Measurements from ENCODE around the gene EXOC6.
"Not testable (repeated sequence)": the region's sequence is repeated elsewhere in the genome, so short reads cannot be mapped to it uniquely, and the experiment has no call there.

The EXOC6 gene

GRCh38 chr10:93083743-93084539, 235.6 kb downstream of the EXOC6 start:
- DNase-seq, result no peak

- DNase-seq, result no peak
Observed at GRCh38 chr10:93085272-93085859, 237.0 kb downstream of the EXOC6 start.

GRCh38 chr10:93086289-93086688, 238.0 kb downstream of the EXOC6 start:
- no peak for DNase-seq

GRCh38 chr10:93087846-93088245, 239.5 kb downstream of the EXOC6 start:
- DNase-seq, result no peak

GRCh38 chr10:93088466-93088865, 240.1 kb downstream of the EXOC6 start:
- no peak for DNase-seq

GRCh38 chr10:93090619-93091018, 242.3 kb downstream of the EXOC6 start:
- no peak for DNase-seq

- no peak for DNase-seq
Observed at GRCh38 chr10:93091960-93092359, 243.6 kb downstream of the EXOC6 start.

- DNase-seq, result no peak
Observed at GRCh38 chr10:93095225-93095624, 246.9 kb downstream of the EXOC6 start.

- no peak for DNase-seq
Observed at GRCh38 chr10:93096901-93097300, 248.6 kb downstream of the EXOC6 start.

- DNase-seq, result no peak
Observed at GRCh38 chr10:93097386-93097785, 249.1 kb downstream of the EXOC6 start.

GRCh38 chr10:93098816-93099215, 250.5 kb downstream of the EXOC6 start:
- no peak for DNase-seq

- no peak for DNase-seq
Observed at GRCh38 chr10:93099670-93100069, 251.3 kb downstream of the EXOC6 start.

GRCh38 chr10:93101148-93101547, 252.8 kb downstream of the EXOC6 start:
- DNase-seq, result not testable (repeated sequence)

GRCh38 chr10:93103953-93104352, 255.6 kb downstream of the EXOC6 start:
- no peak for DNase-seq

GRCh38 chr10:93106631-93107072, 258.3 kb downstream of the EXOC6 start:
- no peak for DNase-seq

All from activated CD4-positive, CD25-positive, alpha-beta regulatory T cell treated with anti-CD3 and anti-CD28 coated beads, Interleukin-2, amount 50 U/mL, for 72 hours (primary cell).